Small intestine (tissue), 7 donors: ENCODE measurements around the gene NLK. TPM values are rescaled to one million over a fixed set of nuclear protein-coding genes. Genes with fewer than 3 reads are reported as not detected.

Source experiments
- DNase-seq, 2 donors: peaks; one replicate each; pipeline versions ENCODE4 v3.0.0 to v3.0.0-alpha.2; 2013
- FAIRE-seq: peaks from 2 replicates; lab custom pipeline; 2012; peaks lifted over from hg19 to GRCh38; lab: Jason Lieb, UNC
- H3K27ac ChIP-seq, 3 donors: one replicate each; pipeline ENCODE4 v1.5.1; 2013; ENCODE audit warnings: low read length in 2 of 3, mild to moderate bottlenecking in 2 of 3, control low read depth in 1 of 3, inconsistent platforms in 1 of 3, low read depth in 1 of 3, moderate library complexity in 1 of 3
- H3K27me3 ChIP-seq, 3 donors: one replicate each; pipeline ENCODE4 v1.6.1; 2013; ENCODE audit warnings: low read length in 3 of 3, inconsistent platforms in 1 of 3; ENCODE audit not compliant: control insufficient read depth in 3 of 3, insufficient read depth in 3 of 3
- H3K36me3 ChIP-seq, 3 donors: one replicate each; pipeline ENCODE4 v1.6.1; 2013; ENCODE audit warnings: low read length in 3 of 3, inconsistent platforms in 1 of 3, low read depth in 1 of 3, mild to moderate bottlenecking in 1 of 3, moderate library complexity in 1 of 3; ENCODE audit not compliant: control insufficient read depth in 3 of 3, insufficient read depth in 2 of 3
- H3K4me1 ChIP-seq, 3 donors: one replicate each; pipeline ENCODE4 v1.6.1; 2013; ENCODE audit warnings: low read length in 2 of 3, inconsistent platforms in 1 of 3, low read depth in 1 of 3, mild to moderate bottlenecking in 1 of 3, moderate library complexity in 1 of 3; ENCODE audit not compliant: control insufficient read depth in 3 of 3, insufficient read depth in 2 of 3
- H3K4me3 ChIP-seq, 3 donors: one replicate each; pipeline ENCODE4 v1.5.1; 2013; ENCODE audit warnings: low read length in 3 of 3, control low read depth in 1 of 3, inconsistent platforms in 1 of 3, low read depth in 1 of 3, mild to moderate bottlenecking in 1 of 3, moderate library complexity in 1 of 3
- H3K9me3 ChIP-seq, 2 donors: one replicate each; pipeline ENCODE4 v1.6.1; 2013; ENCODE audit warnings: low read depth in 1 of 2, low read length in 1 of 2; ENCODE audit not compliant: control insufficient read depth in 2 of 2, insufficient read depth in 1 of 2
- whole genome bisulfite sequencing, 3 donors: extraction: QIAGEN DNeasy Blood & Tissue Kit; methylation state at CpG; one replicate each; pipeline ENCODE4 v1.1.7; 2013; 5-methylcytosine and 5-hydroxymethylcytosine counted together
- polyA plus RNA-seq, 4 donors: library from polyadenylated mRNA; stranded (reverse) in 3 of 4; unstranded in 1 of 4; fragments of 200-250 nt in 3 of 4; fragments of 120-200 nt in 1 of 4; gene quantifications; one replicate each; pipeline versions ENCODE4 v1.2.1 to v1.2.3, GENCODE V29; 2013
- donor health status: healthy with polysubstance abuse.
- donor health status: control.
- donor health status: control.
- donor health status: Bipolar disorder and iron deficiency.
- donor health status: healthy.

NLK gene
- polyA plus RNA-seq, 4 donors: 7.0 to 13.3 (median 10.0) TPM

DNA sequence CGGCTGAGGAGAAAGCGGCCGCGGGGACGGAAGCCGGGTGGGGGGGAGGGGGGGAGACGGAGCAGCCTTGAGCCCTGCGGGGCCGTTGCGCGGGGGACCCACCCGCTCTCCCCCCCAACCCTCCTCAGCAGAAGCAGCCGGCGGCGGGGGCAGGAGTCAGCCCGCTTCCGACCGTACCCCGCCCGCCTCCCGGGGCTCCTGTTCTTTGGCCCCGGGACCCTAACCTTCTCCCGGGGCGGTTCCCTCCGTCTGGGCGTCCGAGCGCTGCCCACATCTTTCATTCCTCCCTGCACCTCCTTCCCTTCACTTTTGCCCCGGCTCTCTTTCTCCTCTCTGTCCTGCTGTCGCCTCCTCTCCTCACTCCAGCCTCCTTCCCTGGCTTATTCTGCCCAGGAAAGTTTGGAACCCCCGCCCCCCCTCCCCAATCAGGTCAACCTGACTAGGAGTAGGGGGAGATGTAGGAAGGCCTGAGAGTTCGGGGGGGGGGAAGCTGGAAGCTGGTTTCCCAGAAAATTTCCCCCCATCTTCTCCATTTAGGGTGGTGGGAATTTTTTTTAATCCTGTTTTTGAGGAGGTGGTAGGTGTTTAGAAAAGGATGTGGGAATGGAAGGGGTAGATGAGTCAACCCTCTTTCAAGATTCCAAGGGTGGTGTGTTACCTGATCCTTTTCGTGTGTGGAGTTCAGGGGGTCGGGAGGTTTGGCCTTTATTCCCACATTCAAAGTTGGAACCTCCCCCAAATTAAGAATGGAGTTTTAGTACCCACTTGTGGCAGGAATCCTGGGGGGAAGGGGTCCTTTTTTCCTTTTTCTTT is 427 bp upstream of the NLK start:
- no peak for DNase-seq
- no peaks in the 10 kb centered on the region for H3K27me3 ChIP-seq
- 0 to 2% (median 2%) methylated on average over 15 to 32 of the region's 34 CpGs for WGBS, 3 donors
- no peak for FAIRE-seq
- no peaks in the 10 kb centered on the region for H3K9me3 ChIP-seq
- peak overlapping the region; percentile 42 to 84 (median 61) for H3K27ac ChIP-seq
- peak overlapping the region; percentile 71 to 90 (median 83) for H3K4me3 ChIP-seq
- H3K36me3 ChIP-seq: no peaks in the 10 kb centered on the region
- peaks cover 0 to 20% (median 8%) of the 10 kb centered on the region in 3 donors for H3K4me1 ChIP-seq

DNA sequence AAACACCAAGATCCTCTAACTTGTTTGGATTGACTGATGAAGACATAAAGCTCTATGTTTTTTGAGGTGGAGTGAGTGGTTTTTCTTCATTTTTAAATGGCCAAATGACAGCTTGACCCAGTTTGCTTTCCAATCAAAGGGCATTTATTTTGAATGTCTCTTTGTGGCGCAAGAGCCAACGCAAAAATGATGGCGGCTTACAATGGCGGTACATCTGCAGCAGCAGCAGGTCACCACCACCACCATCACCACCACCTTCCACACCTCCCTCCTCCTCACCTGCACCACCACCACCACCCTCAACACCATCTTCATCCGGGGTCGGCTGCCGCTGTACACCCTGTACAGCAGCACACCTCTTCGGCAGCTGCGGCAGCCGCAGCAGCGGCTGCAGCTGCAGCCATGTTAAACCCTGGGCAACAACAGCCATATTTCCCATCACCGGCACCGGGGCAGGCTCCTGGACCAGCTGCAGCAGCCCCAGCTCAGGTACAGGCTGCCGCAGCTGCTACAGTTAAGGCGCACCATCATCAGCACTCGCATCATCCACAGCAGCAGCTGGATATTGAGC is 329 bp downstream of the NLK start:
- peaks cover 0 to 20% (median 8%) of the 10 kb centered on the region in 3 donors for H3K4me1 ChIP-seq
- FAIRE-seq: no peak
- H3K9me3 ChIP-seq: no peaks in the 10 kb centered on the region
- no peak overlapping the region for H3K27ac ChIP-seq
- WGBS, 3 donors: 96 to 98% (median 97%) methylated on average over 16 of the region's 16 CpGs
- no peak for DNase-seq
- no peaks in the 10 kb centered on the region for H3K27me3 ChIP-seq
- no peak overlapping the region for H3K4me3 ChIP-seq
- no peaks in the 10 kb centered on the region for H3K36me3 ChIP-seq

DNA sequence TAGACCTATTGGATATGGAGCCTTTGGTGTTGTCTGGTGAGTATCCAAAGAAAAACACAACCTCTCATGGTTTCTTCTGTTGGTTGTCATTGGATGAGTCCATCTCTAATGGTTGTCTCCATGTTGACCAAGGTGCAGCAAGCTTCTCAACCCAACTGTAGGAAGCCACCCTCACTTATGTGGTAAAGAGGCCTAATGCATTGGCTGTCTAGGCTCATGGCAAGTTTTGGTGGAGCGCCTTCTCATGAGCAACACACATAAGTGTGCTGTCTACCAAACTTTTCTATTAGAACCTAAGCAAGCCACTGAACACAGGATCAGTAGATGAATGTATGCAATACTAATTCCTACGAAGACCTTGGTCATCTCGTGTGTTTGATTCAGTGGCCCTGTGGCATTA is 819 bp downstream of the NLK start:
- Histone ChIP-seq H3K27me3 (no peaks in the 10 kb centered on the region), H3K4me3 (no peak overlapping the region), H3K27ac (no peak overlapping the region), H3K36me3 (no peaks in the 10 kb centered on the region), H3K4me1 (peaks cover 0 to 20% (median 8%) of the 10 kb centered on the region in 3 donors), H3K9me3 (no peaks in the 10 kb centered on the region)
- DNase-seq (no peak), FAIRE-seq (no peak)
- 55 to 80% (median 56%) methylated on average over 3 of the region's 3 CpGs for WGBS, 3 donors

DNA sequence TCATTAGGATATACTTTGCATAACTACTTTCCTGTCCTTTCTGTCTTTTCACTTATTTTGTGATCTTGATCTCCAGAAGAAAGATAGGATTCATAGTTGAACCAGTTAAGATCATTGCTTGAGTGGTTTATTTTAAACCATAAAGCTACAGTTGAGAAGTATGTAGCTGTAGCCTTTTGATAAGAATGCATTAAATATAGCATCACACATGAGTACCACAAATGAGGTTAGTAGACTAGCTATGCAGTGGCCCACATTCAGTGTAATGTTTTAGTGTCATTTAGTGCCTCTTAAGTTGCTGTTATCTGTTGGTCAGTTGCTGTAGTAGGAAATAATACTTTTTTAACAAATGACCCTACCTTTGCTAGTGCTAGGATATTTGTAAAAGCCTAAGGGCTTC is 1.3 kb downstream of the NLK start:
- H3K27me3 ChIP-seq: no peaks in the 10 kb centered on the region
- FAIRE-seq (no peak), DNase-seq (no peak)
- no peaks in the 10 kb centered on the region for H3K9me3 ChIP-seq
- H3K27ac ChIP-seq: no peak overlapping the region
- H3K4me1 ChIP-seq: peaks cover 0 to 20% (median 8%) of the 10 kb centered on the region in 3 donors
- H3K36me3 ChIP-seq: no peaks in the 10 kb centered on the region
- no peak overlapping the region for H3K4me3 ChIP-seq

DNA sequence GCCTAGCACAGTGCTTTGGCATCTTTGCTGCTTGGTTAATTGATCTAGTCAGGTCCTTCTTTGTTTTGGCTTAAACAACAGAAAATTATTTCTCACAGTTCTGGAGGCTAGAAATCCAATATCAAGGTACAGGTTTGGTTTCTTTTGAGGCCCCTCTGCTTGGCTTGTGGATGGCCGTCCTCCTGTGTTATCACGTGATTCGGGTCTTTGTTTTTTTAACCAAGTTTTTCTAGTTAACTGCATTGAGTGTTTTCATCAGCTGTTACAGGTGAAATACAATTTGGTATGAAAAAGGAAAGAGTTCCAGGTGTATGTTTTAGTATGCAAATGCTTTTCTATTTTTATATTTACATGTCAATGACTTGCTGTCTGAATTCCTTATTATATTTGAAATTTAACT is 2.8 kb downstream of the NLK start:
- DNase-seq (no peak), FAIRE-seq (no peak)
- H3K27ac ChIP-seq: no peak overlapping the region
- H3K9me3 ChIP-seq: no peaks in the 10 kb centered on the region
- H3K4me3 ChIP-seq: no peak overlapping the region
- no peaks in the 10 kb centered on the region for H3K27me3 ChIP-seq
- WGBS, 3 donors: 26 to 59% (median 29%) methylated on average over 3 of the region's 3 CpGs
- peaks cover 0 to 20% (median 10%) of the 10 kb centered on the region in 3 donors for H3K4me1 ChIP-seq
- no peaks in the 10 kb centered on the region for H3K36me3 ChIP-seq

DNA sequence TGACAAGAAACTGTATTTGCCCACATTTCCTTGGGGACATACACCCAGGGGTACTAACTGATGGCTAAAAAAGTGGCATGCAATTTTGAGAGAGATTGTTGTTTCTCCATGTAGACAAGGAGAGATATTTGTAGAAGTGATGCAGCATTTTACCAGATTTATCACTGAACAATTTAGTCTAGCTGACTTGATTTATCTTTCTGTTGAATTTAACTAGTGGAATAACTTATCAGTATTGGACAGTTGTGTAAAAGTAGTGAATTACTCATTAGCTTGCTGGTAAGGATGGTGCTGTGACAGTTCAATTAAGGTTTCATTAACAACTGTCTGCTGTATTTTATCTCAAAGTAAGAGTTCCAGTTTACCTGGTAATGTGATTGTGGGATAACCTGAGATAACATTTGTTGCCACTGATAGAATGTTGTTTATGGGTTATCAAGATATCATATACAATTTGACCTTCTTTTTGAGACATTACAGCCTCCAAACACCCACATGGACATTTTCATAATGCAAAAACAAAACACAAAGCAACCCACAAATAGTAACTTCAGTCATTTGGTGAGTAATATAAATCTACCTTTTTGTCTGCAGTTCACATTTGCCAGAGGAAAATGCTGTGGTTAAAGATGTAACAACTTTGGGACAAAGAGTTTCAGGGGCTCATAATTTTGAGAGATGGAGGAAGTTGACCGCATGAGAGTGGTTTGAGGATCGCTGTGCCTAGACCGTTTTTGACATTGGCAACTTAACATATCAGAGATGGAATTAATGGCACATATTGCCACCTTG is 3.8 kb downstream of the NLK start:
- FAIRE-seq: no peak
- H3K9me3 ChIP-seq: no peaks in the 10 kb centered on the region
- no peak overlapping the region for H3K4me3 ChIP-seq
- H3K27ac ChIP-seq: no peak overlapping the region
- whole genome bisulfite sequencing, 3 donors: 59 to 74% (median 68%) methylated on average over 3 of the region's 3 CpGs
- no peak for DNase-seq
- H3K36me3 ChIP-seq: no peaks in the 10 kb centered on the region
- no peaks in the 10 kb centered on the region for H3K27me3 ChIP-seq
- peaks cover 0 to 20% (median 8%) of the 10 kb centered on the region in 3 donors for H3K4me1 ChIP-seq

DNA sequence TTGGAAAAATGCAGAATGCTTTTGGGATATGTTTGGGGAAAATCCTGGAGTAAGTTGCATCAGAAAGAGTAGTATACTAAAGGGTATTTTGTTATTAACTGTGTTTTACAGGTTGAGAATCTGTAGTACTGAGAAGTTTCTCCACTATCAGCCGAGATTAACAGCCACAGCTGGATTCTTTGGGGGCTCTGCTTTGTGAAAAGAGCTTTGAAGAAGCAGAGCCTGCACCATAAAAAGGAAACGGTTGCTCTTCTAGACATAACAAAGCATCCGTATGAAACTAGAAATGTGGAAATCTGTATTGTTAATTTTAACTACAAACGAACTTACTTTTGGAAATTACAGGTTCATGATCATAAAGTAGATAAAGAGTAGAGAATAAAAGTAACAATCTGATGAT is 5.3 kb downstream of the NLK start:
- FAIRE-seq (no peak), DNase-seq (no peak)
- Histone ChIP-seq H3K27ac (no peak overlapping the region), H3K36me3 (no peaks in the 10 kb centered on the region), H3K4me1 (peaks cover 0 to 14% (median 8%) of the 10 kb centered on the region in 3 donors), H3K4me3 (no peak overlapping the region), H3K9me3 (no peaks in the 10 kb centered on the region), H3K27me3 (no peaks in the 10 kb centered on the region)
- 27 to 48% (median 35%) methylated on average over 4 of the region's 4 CpGs for WGBS, 3 donors

DNA sequence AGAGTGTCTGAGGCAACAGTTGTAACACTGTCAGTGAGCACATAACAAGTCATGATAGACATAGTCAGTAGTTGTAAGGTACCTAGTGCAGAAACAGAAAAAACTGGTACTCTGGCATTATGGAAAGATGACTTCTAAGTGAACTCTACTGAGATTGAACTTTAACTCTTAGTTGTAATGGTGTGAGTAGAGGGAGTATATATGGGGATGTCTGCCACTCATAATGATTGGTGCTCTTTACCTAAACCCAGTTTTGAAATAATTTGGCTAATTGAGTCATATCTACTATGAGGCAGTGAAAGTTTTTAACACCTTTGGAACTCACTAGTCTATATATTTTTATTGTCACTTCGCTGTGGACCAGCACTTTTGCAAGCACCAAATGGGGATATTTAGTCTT is 6.6 kb downstream of the NLK start:
- Histone ChIP-seq H3K4me1 (peaks cover 0 to 8% (median 6%) of the 10 kb centered on the region in 3 donors), H3K4me3 (no peak overlapping the region), H3K9me3 (no peaks in the 10 kb centered on the region), H3K27ac (no peak overlapping the region), H3K27me3 (no peaks in the 10 kb centered on the region), H3K36me3 (no peaks in the 10 kb centered on the region)
- DNase-seq (no peak), FAIRE-seq (no peak)
- WGBS, 3 donors: 93 to 97% (median 94%) methylated on average over 1 of the region's 1 CpG
